K562 (cell line): ENCODE results near the gene KAT7. TPM values are rescaled to one million over a fixed set of nuclear protein-coding genes. Genes with fewer than 3 reads are reported as not detected.

Experiments used
- ATF1 ChIP-seq, 2 experiments: fragments of 450-650 bp in 1 of 2; IDR thresholded peaks; 2 replicates each; pipeline ENCODE4 v1.6.1; 2016; ENCODE audit warnings: missing compliant biosample characterization in 1 of 2, missing genetic modification characterization in 1 of 2
- DIDO1 ChIP-seq: fragments of 450-650 bp; IDR thresholded peaks from 2 replicates; pipeline ENCODE4 v1.6.1; 2016; ENCODE audit warnings: low read depth, missing biosample characterization, missing genetic modification characterization
- HDAC1 ChIP-seq, 2 experiments: fragments of 450-650 bp; IDR thresholded peaks; 2 replicates each; pipeline ENCODE4 v1.6.1; 2016 to 2017; ENCODE audit warnings: inconsistent platforms in 1 of 2, mild to moderate bottlenecking in 1 of 2, moderate library complexity in 1 of 2
- NFRKB ChIP-seq: fragments of 450-650 bp; IDR thresholded peaks from 2 replicates; pipeline ENCODE4 v1.6.1; 2016; ENCODE audit warnings: low read depth
- ZNF212 ChIP-seq: fragments of 450-650 bp; formaldehyde crosslinking; IDR thresholded peaks from 2 replicates; pipeline ENCODE4 v1.4.0; 2020; ENCODE audit warnings: mild to moderate bottlenecking
- ZNF24 ChIP-seq: fragments of 450-650 bp; IDR thresholded peaks from 2 replicates; pipeline ENCODE4 v1.6.1; 2016
- ZNF316 ChIP-seq: fragments of 450-650 bp; IDR thresholded peaks from 2 replicates; pipeline ENCODE4 v1.6.1; 2016
- polyA plus RNA-seq, 8 experiments: library from polyadenylated mRNA; depleted of rRNA in 4 of 8; stranded (reverse) in 5 of 8; unstranded in 3 of 8; fragments of >200 nt; fragmentation: Nextera tagmentation in 2 of 8; fragmentation: Illumina TruSeq in 1 of 8; extraction: Ambion mirVana in 2 of 8; extraction: Trizol in 1 of 8; gene quantifications; 2 replicates each; pipeline versions ENCODE4 v1.2.1 to v1.2.3, GENCODE V29; 2011 to 2014; ENCODE audit warnings: inconsistent platforms in 1 of 8, missing spikeins in 1 of 8
- total RNA-seq, 7 experiments: library from RNA; depleted of rRNA in 6 of 7; stranded (reverse); fragments of >200 nt in 6 of 7; fragmentation: Illumina TruSeq in 2 of 7; extraction: Trizol in 2 of 7; gene quantifications; 2 replicates each; pipeline versions ENCODE4 v1.2.1 to v1.2.3, GENCODE V29; 2011 to 2021; ENCODE audit warnings: low replicate concordance in 1 of 7
- TF ChIP-seq, protein P1 (sequence below): fragments of 450-650 bp; IDR thresholded peaks from 2 replicates; pipeline ENCODE4 v1.6.1; 2016; ENCODE audit warnings: mild to moderate bottlenecking, moderate library complexity
- TF ChIP-seq, protein P2 (sequence below): fragments of 450-650 bp; formaldehyde crosslinking; IDR thresholded peaks from 2 replicates; pipeline ENCODE4 v1.4.0; 2022; ENCODE audit warnings: mild to moderate bottlenecking, moderate library complexity
- TF ChIP-seq, protein P3 (sequence below): sonication (generic); formaldehyde crosslinking; IDR thresholded peaks from 2 replicates; pipeline ENCODE4 v1.8.0; 2022; ENCODE audit warnings: mild to moderate bottlenecking, missing genetic modification reagents
- TF ChIP-seq, protein P4 (sequence below): fragments of 250-450 bp; sonication (Bioruptor Pico); IDR thresholded peaks from 2 replicates; pipeline ENCODE4 v1.9.0; 2021; ENCODE audit warnings: mild to moderate bottlenecking

The KAT7 gene
- total and polyA plus RNA-seq, 9 of the 15 experiments (the other 6 are each of a cell fraction or from before 2014, with no cell fraction given) = 10.8 to 57.3 (median 34.8) TPM

DNA sequence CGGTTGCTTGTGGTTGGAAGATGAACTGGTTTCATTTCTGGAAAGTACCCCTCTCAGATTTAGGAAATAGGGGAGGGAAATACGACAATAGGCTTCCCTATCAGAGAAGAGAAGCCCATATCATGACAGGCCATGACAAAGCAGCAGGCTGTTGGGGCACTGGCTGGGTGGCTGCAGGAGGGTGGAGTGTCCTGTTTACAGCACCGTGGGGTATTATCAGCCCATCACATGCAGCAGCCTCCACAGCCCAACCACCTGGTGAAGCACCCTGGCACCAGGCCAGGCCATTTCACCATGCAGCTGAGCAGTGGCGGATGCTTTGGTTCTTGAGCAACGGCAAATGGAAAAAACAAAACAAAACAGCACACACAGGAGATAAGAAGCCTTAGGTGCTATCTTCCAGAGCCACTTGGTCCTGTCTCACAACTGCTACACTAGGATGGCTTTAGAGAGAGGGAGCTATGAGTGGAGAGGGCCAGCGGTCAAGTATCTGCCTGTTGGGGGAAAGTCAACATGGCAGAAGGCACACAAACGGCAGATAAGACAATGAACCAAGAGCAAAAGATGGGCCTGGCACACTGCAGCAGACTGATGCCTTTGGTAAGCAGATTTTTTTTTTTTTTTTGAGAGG lies 48.7 kb upstream of the KAT7 start (continued):
- TF ChIP-seq, protein P1, sequence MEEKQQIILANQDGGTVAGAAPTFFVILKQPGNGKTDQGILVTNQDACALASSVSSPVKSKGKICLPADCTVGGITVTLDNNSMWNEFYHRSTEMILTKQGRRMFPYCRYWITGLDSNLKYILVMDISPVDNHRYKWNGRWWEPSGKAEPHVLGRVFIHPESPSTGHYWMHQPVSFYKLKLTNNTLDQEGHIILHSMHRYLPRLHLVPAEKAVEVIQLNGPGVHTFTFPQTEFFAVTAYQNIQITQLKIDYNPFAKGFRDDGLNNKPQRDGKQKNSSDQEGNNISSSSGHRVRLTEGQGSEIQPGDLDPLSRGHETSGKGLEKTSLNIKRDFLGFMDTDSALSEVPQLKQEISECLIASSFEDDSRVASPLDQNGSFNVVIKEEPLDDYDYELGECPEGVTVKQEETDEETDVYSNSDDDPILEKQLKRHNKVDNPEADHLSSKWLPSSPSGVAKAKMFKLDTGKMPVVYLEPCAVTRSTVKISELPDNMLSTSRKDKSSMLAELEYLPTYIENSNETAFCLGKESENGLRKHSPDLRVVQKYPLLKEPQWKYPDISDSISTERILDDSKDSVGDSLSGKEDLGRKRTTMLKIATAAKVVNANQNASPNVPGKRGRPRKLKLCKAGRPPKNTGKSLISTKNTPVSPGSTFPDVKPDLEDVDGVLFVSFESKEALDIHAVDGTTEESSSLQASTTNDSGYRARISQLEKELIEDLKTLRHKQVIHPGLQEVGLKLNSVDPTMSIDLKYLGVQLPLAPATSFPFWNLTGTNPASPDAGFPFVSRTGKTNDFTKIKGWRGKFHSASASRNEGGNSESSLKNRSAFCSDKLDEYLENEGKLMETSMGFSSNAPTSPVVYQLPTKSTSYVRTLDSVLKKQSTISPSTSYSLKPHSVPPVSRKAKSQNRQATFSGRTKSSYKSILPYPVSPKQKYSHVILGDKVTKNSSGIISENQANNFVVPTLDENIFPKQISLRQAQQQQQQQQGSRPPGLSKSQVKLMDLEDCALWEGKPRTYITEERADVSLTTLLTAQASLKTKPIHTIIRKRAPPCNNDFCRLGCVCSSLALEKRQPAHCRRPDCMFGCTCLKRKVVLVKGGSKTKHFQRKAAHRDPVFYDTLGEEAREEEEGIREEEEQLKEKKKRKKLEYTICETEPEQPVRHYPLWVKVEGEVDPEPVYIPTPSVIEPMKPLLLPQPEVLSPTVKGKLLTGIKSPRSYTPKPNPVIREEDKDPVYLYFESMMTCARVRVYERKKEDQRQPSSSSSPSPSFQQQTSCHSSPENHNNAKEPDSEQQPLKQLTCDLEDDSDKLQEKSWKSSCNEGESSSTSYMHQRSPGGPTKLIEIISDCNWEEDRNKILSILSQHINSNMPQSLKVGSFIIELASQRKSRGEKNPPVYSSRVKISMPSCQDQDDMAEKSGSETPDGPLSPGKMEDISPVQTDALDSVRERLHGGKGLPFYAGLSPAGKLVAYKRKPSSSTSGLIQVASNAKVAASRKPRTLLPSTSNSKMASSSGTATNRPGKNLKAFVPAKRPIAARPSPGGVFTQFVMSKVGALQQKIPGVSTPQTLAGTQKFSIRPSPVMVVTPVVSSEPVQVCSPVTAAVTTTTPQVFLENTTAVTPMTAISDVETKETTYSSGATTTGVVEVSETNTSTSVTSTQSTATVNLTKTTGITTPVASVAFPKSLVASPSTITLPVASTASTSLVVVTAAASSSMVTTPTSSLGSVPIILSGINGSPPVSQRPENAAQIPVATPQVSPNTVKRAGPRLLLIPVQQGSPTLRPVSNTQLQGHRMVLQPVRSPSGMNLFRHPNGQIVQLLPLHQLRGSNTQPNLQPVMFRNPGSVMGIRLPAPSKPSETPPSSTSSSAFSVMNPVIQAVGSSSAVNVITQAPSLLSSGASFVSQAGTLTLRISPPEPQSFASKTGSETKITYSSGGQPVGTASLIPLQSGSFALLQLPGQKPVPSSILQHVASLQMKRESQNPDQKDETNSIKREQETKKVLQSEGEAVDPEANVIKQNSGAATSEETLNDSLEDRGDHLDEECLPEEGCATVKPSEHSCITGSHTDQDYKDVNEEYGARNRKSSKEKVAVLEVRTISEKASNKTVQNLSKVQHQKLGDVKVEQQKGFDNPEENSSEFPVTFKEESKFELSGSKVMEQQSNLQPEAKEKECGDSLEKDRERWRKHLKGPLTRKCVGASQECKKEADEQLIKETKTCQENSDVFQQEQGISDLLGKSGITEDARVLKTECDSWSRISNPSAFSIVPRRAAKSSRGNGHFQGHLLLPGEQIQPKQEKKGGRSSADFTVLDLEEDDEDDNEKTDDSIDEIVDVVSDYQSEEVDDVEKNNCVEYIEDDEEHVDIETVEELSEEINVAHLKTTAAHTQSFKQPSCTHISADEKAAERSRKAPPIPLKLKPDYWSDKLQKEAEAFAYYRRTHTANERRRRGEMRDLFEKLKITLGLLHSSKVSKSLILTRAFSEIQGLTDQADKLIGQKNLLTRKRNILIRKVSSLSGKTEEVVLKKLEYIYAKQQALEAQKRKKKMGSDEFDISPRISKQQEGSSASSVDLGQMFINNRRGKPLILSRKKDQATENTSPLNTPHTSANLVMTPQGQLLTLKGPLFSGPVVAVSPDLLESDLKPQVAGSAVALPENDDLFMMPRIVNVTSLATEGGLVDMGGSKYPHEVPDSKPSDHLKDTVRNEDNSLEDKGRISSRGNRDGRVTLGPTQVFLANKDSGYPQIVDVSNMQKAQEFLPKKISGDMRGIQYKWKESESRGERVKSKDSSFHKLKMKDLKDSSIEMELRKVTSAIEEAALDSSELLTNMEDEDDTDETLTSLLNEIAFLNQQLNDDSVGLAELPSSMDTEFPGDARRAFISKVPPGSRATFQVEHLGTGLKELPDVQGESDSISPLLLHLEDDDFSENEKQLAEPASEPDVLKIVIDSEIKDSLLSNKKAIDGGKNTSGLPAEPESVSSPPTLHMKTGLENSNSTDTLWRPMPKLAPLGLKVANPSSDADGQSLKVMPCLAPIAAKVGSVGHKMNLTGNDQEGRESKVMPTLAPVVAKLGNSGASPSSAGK = no peak; the same call in 1 of the 2 replicates
- TF ChIP-seq, protein P2, sequence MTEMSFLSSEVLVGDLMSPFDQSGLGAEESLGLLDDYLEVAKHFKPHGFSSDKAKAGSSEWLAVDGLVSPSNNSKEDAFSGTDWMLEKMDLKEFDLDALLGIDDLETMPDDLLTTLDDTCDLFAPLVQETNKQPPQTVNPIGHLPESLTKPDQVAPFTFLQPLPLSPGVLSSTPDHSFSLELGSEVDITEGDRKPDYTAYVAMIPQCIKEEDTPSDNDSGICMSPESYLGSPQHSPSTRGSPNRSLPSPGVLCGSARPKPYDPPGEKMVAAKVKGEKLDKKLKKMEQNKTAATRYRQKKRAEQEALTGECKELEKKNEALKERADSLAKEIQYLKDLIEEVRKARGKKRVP (CRISPR knock-in tag) = peak; percentile 83
- TF ChIP-seq, protein P3, sequence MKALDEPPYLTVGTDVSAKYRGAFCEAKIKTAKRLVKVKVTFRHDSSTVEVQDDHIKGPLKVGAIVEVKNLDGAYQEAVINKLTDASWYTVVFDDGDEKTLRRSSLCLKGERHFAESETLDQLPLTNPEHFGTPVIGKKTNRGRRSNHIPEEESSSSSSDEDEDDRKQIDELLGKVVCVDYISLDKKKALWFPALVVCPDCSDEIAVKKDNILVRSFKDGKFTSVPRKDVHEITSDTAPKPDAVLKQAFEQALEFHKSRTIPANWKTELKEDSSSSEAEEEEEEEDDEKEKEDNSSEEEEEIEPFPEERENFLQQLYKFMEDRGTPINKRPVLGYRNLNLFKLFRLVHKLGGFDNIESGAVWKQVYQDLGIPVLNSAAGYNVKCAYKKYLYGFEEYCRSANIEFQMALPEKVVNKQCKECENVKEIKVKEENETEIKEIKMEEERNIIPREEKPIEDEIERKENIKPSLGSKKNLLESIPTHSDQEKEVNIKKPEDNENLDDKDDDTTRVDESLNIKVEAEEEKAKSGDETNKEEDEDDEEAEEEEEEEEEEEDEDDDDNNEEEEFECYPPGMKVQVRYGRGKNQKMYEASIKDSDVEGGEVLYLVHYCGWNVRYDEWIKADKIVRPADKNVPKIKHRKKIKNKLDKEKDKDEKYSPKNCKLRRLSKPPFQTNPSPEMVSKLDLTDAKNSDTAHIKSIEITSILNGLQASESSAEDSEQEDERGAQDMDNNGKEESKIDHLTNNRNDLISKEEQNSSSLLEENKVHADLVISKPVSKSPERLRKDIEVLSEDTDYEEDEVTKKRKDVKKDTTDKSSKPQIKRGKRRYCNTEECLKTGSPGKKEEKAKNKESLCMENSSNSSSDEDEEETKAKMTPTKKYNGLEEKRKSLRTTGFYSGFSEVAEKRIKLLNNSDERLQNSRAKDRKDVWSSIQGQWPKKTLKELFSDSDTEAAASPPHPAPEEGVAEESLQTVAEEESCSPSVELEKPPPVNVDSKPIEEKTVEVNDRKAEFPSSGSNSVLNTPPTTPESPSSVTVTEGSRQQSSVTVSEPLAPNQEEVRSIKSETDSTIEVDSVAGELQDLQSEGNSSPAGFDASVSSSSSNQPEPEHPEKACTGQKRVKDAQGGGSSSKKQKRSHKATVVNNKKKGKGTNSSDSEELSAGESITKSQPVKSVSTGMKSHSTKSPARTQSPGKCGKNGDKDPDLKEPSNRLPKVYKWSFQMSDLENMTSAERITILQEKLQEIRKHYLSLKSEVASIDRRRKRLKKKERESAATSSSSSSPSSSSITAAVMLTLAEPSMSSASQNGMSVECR (CRISPR knock-in tag) = peak; percentile 74
- TF ChIP-seq, protein P4, sequence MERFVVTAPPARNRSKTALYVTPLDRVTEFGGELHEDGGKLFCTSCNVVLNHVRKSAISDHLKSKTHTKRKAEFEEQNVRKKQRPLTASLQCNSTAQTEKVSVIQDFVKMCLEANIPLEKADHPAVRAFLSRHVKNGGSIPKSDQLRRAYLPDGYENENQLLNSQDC (CRISPR knock-in tag) = no peak
- peak; percentile 82 for TF ChIP-seq ZNF24
- peak; percentile 24 to 99; a peak in 3 of 4 replicates for TF ChIP-seq HDAC1 (IDR thresholded peaks at IDR 0.05)
- peak; percentile 78 for TF ChIP-seq NFRKB
- TF ChIP-seq ZNF316 = peak; percentile 65
- no peak for TF ChIP-seq ATF1 (CRISPR knock-in tag; IDR thresholded peaks at IDR 0.05)
- TF ChIP-seq ATF1 (tag; IDR thresholded peaks at IDR 0.05) = peak; percentile 95
- peak; percentile 87 for TF ChIP-seq ZNF212 (CRISPR knock-in tag)
- TF ChIP-seq DIDO1 (tag) = 0 out of 2 replicates have a peak, but pooled peaks have one; percentile 34
